Measurements from ENCODE around the gene WDFY2. TPM values are rescaled to one million over a fixed set of nuclear protein-coding genes. Genes with fewer than 3 reads are reported as not detected.

WDFY2 gene
- total RNA-seq, 3 donors from 2014 or later (not counting 1 experiment from before 2014, with no cell fraction given), result 29.5 to 32.1 (median 31.3) TPM

GRCh38 chr13:51811046-51811445, 226.8 kb downstream of the WDFY2 start:
- no peak for ATAC-seq

GRCh38 chr13:51811920-51812451, 227.7 kb downstream of the WDFY2 start:
- Mint-ChIP-seq H3K9me3 (no peaks in the 10 kb centered on the region), H3K27ac (peak overlapping the region; percentile 27 to 71), H3K27me3 (ENCODE audit: low read depth in 2 of 2) (peaks cover 0 to 6% of the 10 kb centered on the region in 2 donors), H3K4me3 (no peak overlapping the region), H3K36me3 (no peaks in the 10 kb centered on the region), H3K4me1 (peaks cover 17% of the 10 kb centered on the region in 2 donors)
- ATAC-seq (peak; percentile 27 to 73 (median 56)), DNase-seq (no peak)
- Histone ChIP-seq H3K27me3 (ENCODE audit: control insufficient read depth, insufficient read depth, low read length) (no peaks in the 10 kb centered on the region), H3K9me3 (ENCODE audit: control insufficient read depth, insufficient read depth, low read length) (no peaks in the 10 kb centered on the region), H3K27ac (ENCODE audit: low read length) (no peak overlapping the region), H3K4me1 (ENCODE audit: control insufficient read depth, insufficient read depth, low read length) (peaks cover 26% of the 10 kb centered on the region), H3K4me3 (ENCODE audit: low read length) (no peak overlapping the region), H3K36me3 (ENCODE audit: control insufficient read depth, insufficient read depth, low read length) (no peaks in the 10 kb centered on the region)
- 37% methylated on average over 4 of the region's 4 CpGs for WGBS (ENCODE audit: insufficient coverage)
- intact Hi-C loops (cut with micrococcal nuclease), result no loop called here
- no peak for TF ChIP-seq CTCF (IDR thresholded peaks at IDR 0.05)

More at GRCh38 chr13:51811046-51811445, 226.8 kb downstream of the WDFY2 start:
- Mint-ChIP-seq H3K27me3 (ENCODE audit: low read depth in 2 of 2) (no peaks in the 10 kb centered on the region), H3K4me3 (no peak overlapping the region), H3K9me3 (no peaks in the 10 kb centered on the region), H3K36me3 (no peaks in the 10 kb centered on the region), H3K4me1 (peaks cover 17% of the 10 kb centered on the region in 2 donors), H3K27ac (no peak overlapping the region)
- intact Hi-C loops (cut with micrococcal nuclease), result no loop called here
- Histone ChIP-seq H3K36me3 (ENCODE audit: control insufficient read depth, insufficient read depth, low read length) (no peaks in the 10 kb centered on the region), H3K27me3 (ENCODE audit: control insufficient read depth, insufficient read depth, low read length) (no peaks in the 10 kb centered on the region), H3K4me1 (ENCODE audit: control insufficient read depth, insufficient read depth, low read length) (peaks cover 26% of the 10 kb centered on the region), H3K9me3 (ENCODE audit: control insufficient read depth, insufficient read depth, low read length) (no peaks in the 10 kb centered on the region), H3K27ac (ENCODE audit: low read length) (no peak overlapping the region), H3K4me3 (ENCODE audit: low read length) (no peak overlapping the region)
- TF ChIP-seq CTCF (IDR thresholded peaks at IDR 0.05), result no peak
- WGBS (ENCODE audit: insufficient coverage), result 62% methylated on average over 12 of the region's 12 CpGs
- no peak for DNase-seq

GRCh38 chr13:51814071-51814470, 229.8 kb downstream of the WDFY2 start:
- Mint-ChIP-seq H3K4me3 (no peak overlapping the region), H3K9me3 (no peaks in the 10 kb centered on the region), H3K4me1 (peaks cover 17 to 23% of the 10 kb centered on the region in 2 donors), H3K27me3 (ENCODE audit: low read depth in 2 of 2) (peaks cover 7 to 9% of the 10 kb centered on the region in 2 donors), H3K36me3 (no peaks in the 10 kb centered on the region), H3K27ac (no peak overlapping the region)
- Histone ChIP-seq H3K27ac (ENCODE audit: low read length) (no peak overlapping the region), H3K36me3 (ENCODE audit: control insufficient read depth, insufficient read depth, low read length) (no peaks in the 10 kb centered on the region), H3K4me3 (ENCODE audit: low read length) (no peak overlapping the region), H3K4me1 (ENCODE audit: control insufficient read depth, insufficient read depth, low read length) (peaks cover 26% of the 10 kb centered on the region), H3K9me3 (ENCODE audit: control insufficient read depth, insufficient read depth, low read length) (no peaks in the 10 kb centered on the region), H3K27me3 (ENCODE audit: control insufficient read depth, insufficient read depth, low read length) (no peaks in the 10 kb centered on the region)
- 100% methylated on average over 2 of the region's 2 CpGs for WGBS (ENCODE audit: insufficient coverage)
- DNase-seq (no peak), ATAC-seq (no peak)
- intact Hi-C loops (cut with micrococcal nuclease), result loop anchor here (2.0 kb wide), 1 partner anchor 35 kb away; no protein-coding TSS in a partner anchor
- no peak for TF ChIP-seq CTCF (IDR thresholded peaks at IDR 0.05)
